Neuron (in vitro differentiated cells): ENCODE data around the gene DZANK1.
"Not testable (repeated sequence)": the region's sequence is repeated elsewhere in the genome, so short reads cannot be mapped to it uniquely, and the experiment has no call there.

ENCODE experiments used
- H2AFZ ChIP-seq: one replicate; pipeline ENCODE4 v1.6.1; 2013; ENCODE audit warnings: low read depth, mild to moderate bottlenecking, inconsistent platforms, low read length, moderate library complexity
- H3K27me3 ChIP-seq: one replicate; pipeline ENCODE4 v1.6.1; 2013; ENCODE audit warnings: low read length; ENCODE audit not compliant: insufficient read depth
- H3K36me3 ChIP-seq: one replicate; pipeline ENCODE4 v1.6.1; 2013; ENCODE audit warnings: low read length; ENCODE audit not compliant: insufficient read depth
- H3K4me1 ChIP-seq: one replicate; pipeline ENCODE4 v1.6.1; 2013; ENCODE audit warnings: low read length; ENCODE audit not compliant: insufficient read depth
- H3K4me3 ChIP-seq: 2 replicates; pipeline ENCODE4 v1.5.1; 2013; ENCODE audit warnings: mild to moderate bottlenecking, low read length, moderate library complexity
- H3K9me3 ChIP-seq: one replicate; pipeline ENCODE4 v1.6.1; 2013; ENCODE audit warnings: low read length

DZANK1 gene

GRCh38 chr20:18391686-18392085, 75.1 kb downstream of the DZANK1 start:
- Histone ChIP-seq H3K36me3 (peaks cover 18% of the 10 kb centered on the region), H3K27me3 (no peaks in the 10 kb centered on the region), H3K4me1 (no peaks in the 10 kb centered on the region), H3K9me3 (no peaks in the 10 kb centered on the region), H3K4me3 (no peak overlapping the region), H2AFZ (no peak overlapping the region)

GRCh38 chr20:18390201-18390600, 76.6 kb downstream of the DZANK1 start:
- Histone ChIP-seq H3K27me3 (no peaks in the 10 kb centered on the region), H3K36me3 (peaks cover 18% of the 10 kb centered on the region), H3K4me3 (no peak overlapping the region), H3K4me1 (no peaks in the 10 kb centered on the region), H3K9me3 (no peaks in the 10 kb centered on the region), H2AFZ (no peak overlapping the region)

GRCh38 chr20:18388860-18389259, 78.0 kb downstream of the DZANK1 start:
- Histone ChIP-seq H3K36me3 (peaks cover 23% of the 10 kb centered on the region), H3K9me3 (peaks cover 2% of the 10 kb centered on the region), H3K4me1 (no peaks in the 10 kb centered on the region), H3K27me3 (no peaks in the 10 kb centered on the region), H3K4me3 (no peak overlapping the region), H2AFZ (no peak overlapping the region)

- Histone ChIP-seq H3K4me1 (no peaks in the 10 kb centered on the region), H3K27me3 (no peaks in the 10 kb centered on the region), H2AFZ (no peak overlapping the region), H3K36me3 (peaks cover 5% of the 10 kb centered on the region), H3K4me3 (no peak overlapping the region), H3K9me3 (peaks cover 2% of the 10 kb centered on the region)
Measured at GRCh38 chr20:18380908-18381529, 85.8 kb downstream of the DZANK1 start.

- H2AFZ ChIP-seq: no peak overlapping the region
- H3K4me1 ChIP-seq: no peaks in the 10 kb centered on the region
- no peaks in the 10 kb centered on the region for H3K36me3 ChIP-seq
- H3K4me3 ChIP-seq: no peak overlapping the region
- H3K9me3 ChIP-seq: no peaks in the 10 kb centered on the region
- H3K27me3 ChIP-seq: no peaks in the 10 kb centered on the region
Measured at GRCh38 chr20:18377896-18378481, 88.8 kb downstream of the DZANK1 start.

GRCh38 chr20:18375551-18375950, 91.3 kb downstream of the DZANK1 start:
- not testable (repeated sequence) for H2AFZ ChIP-seq, H3K4me3 ChIP-seq, H3K27me3 ChIP-seq, H3K4me1 ChIP-seq, H3K9me3 ChIP-seq, H3K36me3 ChIP-seq

- Histone ChIP-seq H3K4me3 (no peak overlapping the region), H3K9me3 (no peaks in the 10 kb centered on the region), H3K4me1 (no peaks in the 10 kb centered on the region), H3K36me3 (no peaks in the 10 kb centered on the region), H2AFZ (no peak overlapping the region), H3K27me3 (no peaks in the 10 kb centered on the region)
Measured at GRCh38 chr20:18372296-18372695, 94.5 kb downstream of the DZANK1 start.

- no peaks in the 10 kb centered on the region for H3K9me3 ChIP-seq
- H2AFZ ChIP-seq: no peak overlapping the region
- H3K36me3 ChIP-seq: no peaks in the 10 kb centered on the region
- no peaks in the 10 kb centered on the region for H3K4me1 ChIP-seq
- no peak overlapping the region for H3K4me3 ChIP-seq
- no peaks in the 10 kb centered on the region for H3K27me3 ChIP-seq
Measured at GRCh38 chr20:18364768-18365167, 102.1 kb downstream of the DZANK1 start.

GRCh38 chr20:18363708-18364107, 103.1 kb downstream of the DZANK1 start:
- no peaks in the 10 kb centered on the region for H3K27me3 ChIP-seq
- H3K4me1 ChIP-seq: no peaks in the 10 kb centered on the region
- no peaks in the 10 kb centered on the region for H3K36me3 ChIP-seq
- H3K9me3 ChIP-seq: no peaks in the 10 kb centered on the region
- no peak overlapping the region for H3K4me3 ChIP-seq
- H2AFZ ChIP-seq: no peak overlapping the region

- Histone ChIP-seq H3K4me1 (no peaks in the 10 kb centered on the region), H2AFZ (no peak overlapping the region), H3K36me3 (no peaks in the 10 kb centered on the region), H3K9me3 (no peaks in the 10 kb centered on the region), H3K27me3 (peaks cover 3% of the 10 kb centered on the region), H3K4me3 (no peak overlapping the region)
Measured at GRCh38 chr20:18362916-18363315, 103.9 kb downstream of the DZANK1 start.

GRCh38 chr20:18361678-18362077, 105.2 kb downstream of the DZANK1 start:
- no peak overlapping the region for H2AFZ ChIP-seq

GRCh38 chr20:18360635-18361034, 106.2 kb downstream of the DZANK1 start:
- no peak overlapping the region for H3K4me3 ChIP-seq
- H3K9me3 ChIP-seq: no peaks in the 10 kb centered on the region
- H3K36me3 ChIP-seq: no peaks in the 10 kb centered on the region
- H2AFZ ChIP-seq: no peak overlapping the region
- no peaks in the 10 kb centered on the region for H3K4me1 ChIP-seq
- H3K27me3 ChIP-seq: peaks cover 3% of the 10 kb centered on the region

More at GRCh38 chr20:18361678-18362077, 105.2 kb downstream of the DZANK1 start:
- no peaks in the 10 kb centered on the region for H3K36me3 ChIP-seq
- H3K27me3 ChIP-seq: peaks cover 3% of the 10 kb centered on the region
- H3K4me1 ChIP-seq: no peaks in the 10 kb centered on the region
- H3K9me3 ChIP-seq: no peaks in the 10 kb centered on the region
- H3K4me3 ChIP-seq: no peak overlapping the region

- H3K36me3 ChIP-seq: no peaks in the 10 kb centered on the region
- H3K27me3 ChIP-seq: peaks cover 3% of the 10 kb centered on the region
- no peak overlapping the region for H2AFZ ChIP-seq
- H3K4me1 ChIP-seq: no peaks in the 10 kb centered on the region
- H3K4me3 ChIP-seq: no peak overlapping the region
- no peaks in the 10 kb centered on the region for H3K9me3 ChIP-seq
Measured at GRCh38 chr20:18359854-18360253, 107.0 kb downstream of the DZANK1 start.

- not testable (repeated sequence) for H3K4me3 ChIP-seq, H3K9me3 ChIP-seq, H3K27me3 ChIP-seq
Measured at GRCh38 chr20:18349749-18350148, 117.1 kb downstream of the DZANK1 start.

More at GRCh38 chr20:18349749-18350148, 117.1 kb downstream of the DZANK1 start:
- not testable (repeated sequence) for H3K36me3 ChIP-seq, H3K4me1 ChIP-seq, H2AFZ ChIP-seq
